NCI-H2171 treated with DMSO at 0.1 percent for 48 hours (cell line): ENCODE measurements around the gene TMEM266.

Source experiments
- DNase-seq: peaks from one replicate; lab custom pipeline; 2025; lab: John Stamatoyannopoulos, UW

TMEM266 gene

DNA sequence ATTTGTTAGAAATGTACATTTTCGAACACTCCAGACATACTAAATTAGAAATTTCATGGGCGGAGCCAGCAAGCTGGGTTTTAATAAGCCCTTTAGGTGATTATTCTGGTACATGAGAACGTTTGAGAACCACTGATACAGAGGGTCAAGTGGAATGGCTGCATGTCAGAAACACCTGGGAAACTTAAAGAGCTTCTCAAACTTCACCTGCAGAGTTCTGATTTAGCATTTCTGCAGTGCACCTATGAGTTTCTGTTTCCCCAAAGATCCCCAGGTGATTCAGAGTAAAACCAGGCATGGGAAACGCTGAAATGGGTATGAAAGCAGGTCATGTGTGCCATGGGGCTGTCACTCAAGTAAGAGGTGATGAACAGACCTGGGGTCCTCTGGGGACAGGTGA is 68.1 kb downstream of the TMEM266 start:
- DNase-seq: no peak

- no peak for DNase-seq
Measured at GRCh38 chr15:76134537-76134936, 74.8 kb downstream of the TMEM266 start.

DNA sequence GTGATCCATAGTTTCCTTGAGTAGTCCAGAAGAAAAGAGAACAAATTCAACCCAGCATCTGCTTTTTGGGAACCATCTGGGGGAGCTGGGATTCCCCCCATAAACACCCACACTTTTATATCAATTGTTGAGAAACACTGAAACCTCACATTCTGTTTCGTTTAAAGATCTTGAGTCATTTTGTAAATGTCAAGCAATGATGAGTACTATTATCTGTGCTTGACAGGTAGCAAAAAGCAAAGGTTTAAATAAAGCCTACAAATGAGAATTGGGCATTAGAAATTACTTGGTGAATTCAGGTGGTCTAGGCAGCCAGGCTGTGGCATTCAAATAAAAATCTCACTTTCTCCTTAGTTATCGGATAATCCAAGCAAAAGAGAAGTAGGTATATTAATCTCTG is 75.7 kb downstream of the TMEM266 start:
- DNase-seq: no peak

DNA sequence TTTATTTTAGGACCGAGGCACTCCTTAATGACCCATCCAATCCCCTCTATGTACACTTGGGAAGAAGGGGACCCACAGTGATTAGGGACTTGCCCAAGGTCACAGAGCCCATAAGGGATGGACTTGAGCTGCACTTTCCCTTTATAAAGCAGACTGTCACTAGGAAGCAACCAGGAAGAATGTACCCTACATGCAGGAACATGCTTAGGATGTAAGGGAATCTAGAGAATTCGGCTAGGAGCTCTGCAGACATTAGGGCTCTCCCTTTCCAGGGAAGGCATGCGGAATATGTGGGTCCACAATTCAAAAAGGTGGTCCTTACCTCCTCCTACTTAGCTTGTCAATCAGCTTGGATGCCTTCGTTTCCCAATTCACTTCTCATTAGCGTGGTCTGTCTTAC is 78.7 kb downstream of the TMEM266 start:
- no peak for DNase-seq

- peak; percentile 62 for DNase-seq
Measured at GRCh38 chr15:76139368-76140073, 79.7 kb downstream of the TMEM266 start.

DNA sequence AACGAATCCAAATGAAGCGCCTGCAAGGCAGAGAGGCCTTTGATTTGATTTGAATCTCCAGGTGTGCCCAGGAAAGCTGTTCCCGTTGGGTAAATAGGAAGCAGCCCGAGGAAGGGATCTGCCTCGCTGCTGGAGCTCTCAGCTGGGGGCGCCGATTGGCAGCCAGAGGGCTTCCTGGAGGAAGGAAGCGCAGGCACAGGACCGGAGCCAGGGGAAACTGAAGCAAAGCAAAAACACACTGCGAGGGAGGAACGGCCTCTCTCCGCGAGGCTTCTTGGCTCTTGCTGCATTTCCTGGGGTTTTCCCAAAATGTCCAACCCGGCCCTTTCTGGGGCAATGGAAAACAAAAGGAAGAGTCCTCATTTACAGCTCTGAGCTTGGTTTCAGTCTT is 80.3 kb downstream of the TMEM266 start:
- no peak for DNase-seq

GRCh38 chr15:76146812-76147211 is 87.0 kb downstream of the TMEM266 start:
- DNase-seq: no peak

DNA sequence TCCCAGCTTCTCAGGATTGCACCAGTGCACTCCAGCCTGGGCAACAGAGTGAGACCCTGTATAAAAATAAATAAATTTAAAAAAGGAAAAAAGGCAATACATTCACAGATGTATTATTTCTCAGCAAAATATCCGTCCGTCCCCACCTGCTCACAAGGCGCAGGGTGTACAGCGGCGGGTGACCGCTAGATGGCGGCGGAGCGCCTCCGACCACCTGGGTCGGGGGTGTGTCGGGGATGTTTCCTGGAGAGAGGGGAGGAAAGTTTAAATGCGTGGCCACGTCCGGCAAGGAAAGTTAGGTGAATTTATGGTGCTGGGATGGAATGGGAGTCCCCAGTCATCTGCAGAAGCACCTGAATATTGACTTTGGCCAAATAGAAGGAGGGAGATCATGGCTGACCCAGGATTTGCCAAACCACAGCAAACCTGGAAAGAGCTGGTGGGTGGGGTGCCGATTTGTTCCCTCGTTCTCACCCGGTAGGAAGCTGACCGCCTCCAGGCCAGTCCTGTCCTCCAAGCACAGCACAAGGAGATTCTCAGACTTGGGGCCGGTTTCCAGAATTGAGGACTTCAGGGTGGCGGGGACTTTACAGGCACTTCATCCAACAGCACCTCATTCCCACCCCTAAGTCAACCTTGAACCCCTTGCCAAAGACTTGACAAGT is 88.3 kb downstream of the TMEM266 start:
- DNase-seq: peak; percentile 39

DNA sequence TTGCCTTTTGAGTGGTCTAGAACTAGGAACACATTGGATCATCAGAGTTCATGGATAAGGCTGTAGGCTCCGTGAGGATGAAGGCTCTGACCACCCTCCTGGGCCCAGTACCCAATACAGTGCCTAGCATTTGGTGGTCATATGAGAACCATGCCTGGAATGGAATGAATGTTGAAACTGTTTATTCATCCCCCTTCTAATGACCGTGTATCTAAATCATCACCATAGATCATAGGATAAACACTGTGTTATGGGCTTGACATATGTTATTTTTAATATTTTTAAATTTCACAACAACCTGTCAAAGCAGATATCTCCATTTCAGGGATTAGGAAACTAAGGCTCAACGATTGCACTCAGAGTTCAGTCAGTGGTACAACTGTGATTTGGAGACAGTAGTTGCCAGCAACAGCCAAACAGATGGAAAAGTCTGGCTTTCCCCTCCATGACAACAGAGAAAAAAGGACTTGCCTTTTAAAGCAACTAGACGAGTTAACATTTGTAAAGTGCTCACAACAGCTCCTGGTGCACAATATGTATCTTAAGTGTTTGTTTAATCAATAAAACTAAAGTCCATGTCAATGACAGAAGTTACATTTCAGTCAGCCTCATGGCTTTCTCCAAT is 89.6 kb downstream of the TMEM266 start:
- peak; percentile 8 for DNase-seq

GRCh38 chr15:76150513-76150912 is 90.7 kb downstream of the TMEM266 start:
- no peak for DNase-seq

- peak; percentile 95 for DNase-seq
Measured at GRCh38 chr15:76150971-76151598, 91.3 kb downstream of the TMEM266 start.

DNA sequence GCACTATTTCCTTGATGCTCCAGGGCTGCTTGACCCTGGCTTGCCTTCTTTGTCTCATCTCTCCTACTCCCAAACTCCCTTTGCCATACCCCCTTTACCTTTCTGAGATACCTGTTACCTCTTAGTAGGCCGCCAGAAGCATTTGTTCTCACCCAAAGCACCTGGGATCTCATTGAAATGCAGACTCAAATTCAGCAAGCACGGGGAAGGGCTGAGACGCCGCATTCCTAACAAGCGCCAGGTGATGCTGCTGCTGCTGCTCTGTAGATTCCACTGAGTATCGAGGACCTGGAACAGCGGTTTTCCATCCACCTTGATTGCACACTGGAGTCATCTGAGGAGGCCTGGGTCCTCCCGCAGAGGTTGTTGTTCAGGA is 91.8 kb downstream of the TMEM266 start:
- DNase-seq: no peak

- no peak for DNase-seq
Measured at GRCh38 chr15:76152197-76152596, 92.4 kb downstream of the TMEM266 start.

DNA sequence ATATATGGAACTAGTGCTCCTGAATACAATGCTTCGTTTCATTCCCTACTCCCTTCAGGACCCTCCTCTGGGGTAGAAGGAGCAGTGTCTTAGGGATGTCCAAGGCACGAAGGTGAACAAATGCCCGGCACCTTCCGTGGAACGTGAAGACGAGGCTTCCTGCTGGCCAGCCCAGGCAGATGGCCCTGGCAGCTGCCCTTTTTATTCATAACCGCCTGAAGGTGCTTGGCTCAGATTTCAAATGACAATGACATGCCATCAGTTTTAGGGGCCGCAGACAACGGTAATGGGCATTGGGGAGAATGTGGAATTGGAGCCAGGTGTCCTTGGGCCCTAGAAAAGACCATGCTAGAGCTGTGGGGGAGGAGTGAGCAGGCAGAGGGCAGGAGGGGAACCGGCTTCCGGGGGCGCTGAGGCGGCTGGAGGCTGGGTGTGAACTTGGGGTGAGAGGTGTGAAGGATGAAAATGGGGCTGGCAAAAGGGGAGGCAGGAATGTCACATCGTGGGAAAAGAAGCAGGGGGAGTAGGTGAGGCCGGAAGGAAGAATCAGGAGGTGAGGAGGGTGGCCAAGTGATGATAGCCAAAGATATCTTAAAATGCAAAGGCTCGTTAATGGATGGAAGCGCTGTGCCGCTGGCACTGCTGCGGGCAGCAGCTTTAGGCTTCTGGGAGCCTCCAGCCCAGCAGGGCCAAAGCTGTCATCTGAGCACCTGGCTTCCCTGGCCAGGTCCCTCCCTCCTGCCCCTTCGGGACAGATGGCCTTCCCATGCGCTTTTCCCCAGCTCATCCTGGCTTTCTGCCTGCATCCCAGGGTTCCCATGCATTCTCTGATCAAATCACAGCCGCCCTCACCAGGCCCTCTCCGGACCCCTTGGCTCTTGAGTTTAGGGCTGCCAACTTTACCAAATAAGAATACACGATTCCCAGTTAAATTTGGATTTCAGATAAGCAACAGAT is 93.7 kb downstream of the TMEM266 start:
- DNase-seq: peak; percentile 69

- DNase-seq: no peak
Measured at GRCh38 chr15:76155731-76156130, 95.9 kb downstream of the TMEM266 start.

DNA sequence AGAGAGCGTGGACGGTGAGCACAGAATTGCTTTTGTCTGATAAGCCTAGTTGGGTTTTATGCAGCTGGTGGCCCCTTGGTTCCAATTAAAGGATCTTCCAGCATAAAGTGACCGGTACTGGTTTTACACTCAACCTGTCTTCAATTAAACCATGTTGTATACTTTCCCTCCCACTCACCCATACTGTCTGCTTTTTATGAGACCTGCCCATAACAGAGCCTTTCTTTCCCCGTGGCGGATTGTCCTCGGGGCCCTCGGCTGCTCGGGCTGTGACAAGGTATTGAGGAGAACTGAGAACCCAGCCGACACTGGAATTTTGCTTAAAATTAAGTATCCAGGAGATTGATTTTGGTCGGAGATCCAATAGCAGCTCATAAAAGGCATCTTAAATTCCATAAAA is 98.4 kb downstream of the TMEM266 start:
- no peak for DNase-seq

DNA sequence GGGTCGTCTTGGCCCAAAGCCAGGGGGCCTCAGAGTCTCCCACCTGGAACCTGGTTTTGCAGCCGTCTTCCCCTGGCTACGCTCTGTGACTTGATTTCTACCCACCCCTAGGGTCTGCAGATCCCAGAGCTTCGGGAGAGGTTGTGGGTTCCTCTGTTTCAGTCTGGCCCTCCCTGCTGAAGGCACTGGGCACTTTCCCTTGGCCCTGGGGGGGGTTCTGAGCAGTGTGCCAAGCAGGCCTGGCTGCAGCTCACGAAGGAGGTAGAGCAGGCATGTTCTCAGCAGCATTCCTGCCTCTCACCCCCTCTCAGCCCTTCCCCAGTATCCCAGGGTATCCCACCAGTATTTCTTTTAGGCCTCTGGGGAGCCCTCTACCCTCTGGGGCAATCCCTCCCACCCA is 99.0 kb downstream of the TMEM266 start:
- DNase-seq: no peak

- DNase-seq: no peak
Measured at GRCh38 chr15:76159282-76159681, 99.5 kb downstream of the TMEM266 start.

DNA sequence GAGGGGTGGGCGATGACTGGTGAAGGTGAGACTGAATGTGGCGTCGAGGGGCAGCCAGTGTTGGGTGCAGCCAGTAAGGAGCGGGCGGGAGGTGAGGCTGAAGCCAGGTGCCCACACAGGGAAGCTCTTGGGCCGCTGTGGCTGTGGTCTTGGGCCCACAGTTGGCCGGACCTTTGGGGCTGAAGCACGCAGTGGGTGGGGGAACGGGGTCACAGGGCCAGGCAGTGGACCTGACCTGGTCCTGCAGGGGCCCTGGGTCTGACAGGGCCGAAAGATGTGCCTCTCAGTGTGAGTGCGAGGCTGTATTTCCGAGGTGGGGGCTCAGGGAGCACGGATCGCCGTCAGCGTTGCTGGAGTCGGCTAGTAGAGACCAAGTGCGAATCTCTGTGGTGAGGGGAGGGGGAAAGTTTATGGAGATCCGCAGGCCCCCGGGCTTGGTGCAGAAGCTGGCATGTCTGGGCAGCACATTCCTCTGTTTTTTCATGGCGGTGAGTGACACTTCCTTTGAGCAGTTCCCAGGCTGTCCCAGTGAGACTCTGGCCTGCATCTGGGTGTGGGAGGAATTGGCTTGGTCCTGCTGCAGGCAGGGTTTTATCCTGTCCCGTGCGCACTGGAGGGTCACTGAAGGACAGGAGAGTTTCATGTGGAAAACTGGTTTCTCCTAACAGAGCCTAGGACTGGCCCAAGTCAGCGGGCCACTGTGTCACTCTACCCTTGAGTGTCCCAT is 100.8 kb downstream of the TMEM266 start:
- DNase-seq: no peak

DNA sequence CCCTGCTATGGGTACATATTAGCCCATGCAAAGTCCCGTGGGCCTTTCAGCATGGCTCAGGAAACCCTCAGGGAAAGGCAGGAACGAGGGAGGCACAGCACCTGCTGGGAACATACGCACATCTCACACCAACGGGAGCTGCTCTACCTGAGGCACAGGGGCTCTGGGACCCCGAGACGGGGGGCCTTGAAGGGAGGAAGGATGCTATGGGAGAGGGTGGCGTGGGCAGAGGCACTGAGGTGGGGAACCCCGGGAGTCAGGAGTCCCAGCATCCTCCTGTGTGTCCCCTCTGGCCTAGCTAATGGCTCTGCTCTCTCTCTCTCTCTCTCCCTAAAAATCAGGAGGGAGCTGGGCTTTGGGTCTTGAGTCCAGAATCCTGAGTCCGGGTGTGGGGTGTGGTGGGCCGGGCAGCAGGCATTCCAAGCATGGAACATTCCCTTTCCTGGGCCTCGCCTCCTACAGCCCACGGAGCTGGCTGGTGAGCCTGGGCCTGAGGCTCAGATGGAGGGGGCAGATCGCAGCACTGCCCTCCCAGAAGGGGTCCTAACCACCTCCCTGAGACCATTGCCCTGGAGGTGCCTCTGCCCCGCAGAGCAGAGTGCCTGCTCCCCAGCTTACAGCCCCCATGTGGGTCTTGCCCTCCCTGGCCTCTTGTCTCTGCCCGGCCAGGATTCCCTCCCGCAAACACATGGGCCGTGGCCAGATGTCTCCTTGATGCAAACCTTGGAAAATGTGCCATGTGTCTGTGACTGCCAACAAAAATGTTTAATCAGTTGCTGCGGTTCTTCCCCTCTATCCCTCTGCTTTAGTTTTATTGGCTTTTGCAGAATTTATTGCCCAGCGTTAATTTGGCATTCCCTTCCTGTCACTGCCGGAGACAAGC is 101.6 kb downstream of the TMEM266 start:
- DNase-seq: no peak
